ENCODE results near the gene TFB1M. TPM values are rescaled to one million over a fixed set of nuclear protein-coding genes. Genes with fewer than 3 reads are reported as not detected.

Gene TFB1M
- total RNA-seq, 2 experiments from 2014 or later = 7.2 to 9.2 TPM

- ChIA-PET POLR2A (no interaction called here), CTCF (interaction anchor here (0.6 kb wide), 1 partner anchor 139 kb away, joined by 4 read pairs; no protein-coding TSS in a partner anchor)
- ATAC-seq (ENCODE audit: poor library complexity) (no peak), DNase-seq (no peak)
- H3K27me3 Mint-ChIP-seq = no peaks in the 10 kb centered on the region
- intact Hi-C loops (cut with DNase I, micrococcal nuclease) = loop anchor here (5.0 to 10.0 kb wide), 6 partner anchors 137 to 1711 kb away; partner anchors contain the start of gene ARID1B (in 2 of the 2)
- H3K9me3 Mint-ChIP-seq = no peaks in the 10 kb centered on the region
- Histone ChIP-seq H3K27ac (ENCODE audit: low read depth in 1 of 2, low read length in 2 of 2) (no peak overlapping the region), H3K27me3 (ENCODE audit: control insufficient read depth in 1 of 2, insufficient read depth in 2 of 2, low read length in 2 of 2) (no peaks in the 10 kb centered on the region), H3K9me3 (ENCODE audit: control insufficient read depth in 1 of 2, insufficient read depth in 1 of 2, low read length in 2 of 2) (no peaks in the 10 kb centered on the region), H3K4me1 (ENCODE audit: insufficient read depth, low read length) (peaks cover 2% of the 10 kb centered on the region), H3K36me3 (ENCODE audit: insufficient read depth, low read length) (peaks cover 42% of the 10 kb centered on the region), H3K4me3 (ENCODE audit: low read length) (no peak overlapping the region)
- H3K36me3 Mint-ChIP-seq (ENCODE audit: low read depth) = peaks cover 45% of the 10 kb centered on the region
- H3K4me3 Mint-ChIP-seq = no peak overlapping the region
- peaks cover 64% of the 10 kb centered on the region for H3K4me1 Mint-ChIP-seq (ENCODE audit: low read depth)
- TF ChIP-seq CTCF (IDR thresholded peaks at IDR 0.05) = no peak
- peak overlapping the region; percentile 91 for H3K27ac Mint-ChIP-seq
Measured at GRCh38 chr6:155311583-155311982, 2.7 kb downstream of the TFB1M start.

GRCh38 chr6:155311086-155311485, 3.2 kb downstream of the TFB1M start:
- no peak for TF ChIP-seq CTCF (IDR thresholded peaks at IDR 0.05)
- Mint-ChIP-seq H3K27me3 (no peaks in the 10 kb centered on the region), H3K4me1 (ENCODE audit: low read depth) (peaks cover 69% of the 10 kb centered on the region), H3K27ac (no peak overlapping the region), H3K9me3 (no peaks in the 10 kb centered on the region), H3K4me3 (peak overlapping the region; percentile 15), H3K36me3 (ENCODE audit: low read depth) (peaks cover 50% of the 10 kb centered on the region)
- Histone ChIP-seq H3K4me1 (ENCODE audit: insufficient read depth, low read length) (peaks cover 2% of the 10 kb centered on the region), H3K9me3 (ENCODE audit: control insufficient read depth in 1 of 2, insufficient read depth in 1 of 2, low read length in 2 of 2) (no peaks in the 10 kb centered on the region), H3K27me3 (ENCODE audit: control insufficient read depth in 1 of 2, insufficient read depth in 2 of 2, low read length in 2 of 2) (no peaks in the 10 kb centered on the region), H3K36me3 (ENCODE audit: insufficient read depth, low read length) (peaks cover 46% of the 10 kb centered on the region), H3K27ac (ENCODE audit: low read depth in 1 of 2, low read length in 2 of 2) (no peak overlapping the region), H3K4me3 (ENCODE audit: low read length) (no peak overlapping the region)
- no peak for ATAC-seq (ENCODE audit: poor library complexity)
- intact Hi-C loops (cut with DNase I, micrococcal nuclease) = loop anchor here (5.0 to 10.0 kb wide), 6 partner anchors 136 to 1711 kb away; partner anchors contain the start of gene ARID1B (in 2 of the 2)
- CTCF ChIA-PET = interaction anchor here (0.6 kb wide), 1 partner anchor 138 kb away, joined by 4 read pairs; no protein-coding TSS in a partner anchor
- DNase-seq = no peak
- POLR2A ChIA-PET = interaction anchor here (0.6 kb wide), 1 partner anchor 15 kb away, joined by 3 read pairs; no protein-coding TSS in a partner anchor

GRCh38 chr6:155310596-155310995, 3.7 kb downstream of the TFB1M start:
- Histone ChIP-seq H3K36me3 (ENCODE audit: insufficient read depth, low read length) (peaks cover 49% of the 10 kb centered on the region), H3K27me3 (ENCODE audit: control insufficient read depth in 1 of 2, insufficient read depth in 2 of 2, low read length in 2 of 2) (no peaks in the 10 kb centered on the region), H3K4me1 (ENCODE audit: insufficient read depth, low read length) (peaks cover 2% of the 10 kb centered on the region), H3K27ac (ENCODE audit: low read depth in 1 of 2, low read length in 2 of 2) (no peak overlapping the region), H3K9me3 (ENCODE audit: control insufficient read depth in 1 of 2, insufficient read depth in 1 of 2, low read length in 2 of 2) (no peaks in the 10 kb centered on the region), H3K4me3 (ENCODE audit: low read length) (no peak overlapping the region)
- no peak for DNase-seq
- no peak overlapping the region for H3K4me3 Mint-ChIP-seq
- ChIA-PET CTCF (interaction anchor here (0.6 kb wide), 1 partner anchor 1513 kb away, joined by 3 read pairs; no protein-coding TSS in a partner anchor), POLR2A (interaction anchor here (0.6 kb wide), 1 partner anchor 15 kb away, joined by 3 read pairs; no protein-coding TSS in a partner anchor)
- peaks cover 72% of the 10 kb centered on the region for H3K4me1 Mint-ChIP-seq (ENCODE audit: low read depth)
- H3K27me3 Mint-ChIP-seq = no peaks in the 10 kb centered on the region
- ATAC-seq (ENCODE audit: poor library complexity) = no peak
- peaks cover 51% of the 10 kb centered on the region for H3K36me3 Mint-ChIP-seq (ENCODE audit: low read depth)
- no peak overlapping the region for H3K27ac Mint-ChIP-seq
- H3K9me3 Mint-ChIP-seq = no peaks in the 10 kb centered on the region
- intact Hi-C loops (cut with DNase I, micrococcal nuclease) = loop anchor here (5.0 to 10.0 kb wide), 6 partner anchors 136 to 1712 kb away; partner anchors contain the start of gene ARID1B (in 2 of the 2)
- TF ChIP-seq CTCF (IDR thresholded peaks at IDR 0.05) = no peak

Data from CD4-positive, alpha-beta T cell (primary cell).